Activated CD4-positive, CD25-positive, alpha-beta regulatory T cell (primary cell): ENCODE results near the gene CHDH.

Experiments used
- DNase-seq, 4 experiments: peaks; one replicate each; lab custom pipeline; 2025; lab: John Stamatoyannopoulos, UW

The CHDH gene

DNA sequence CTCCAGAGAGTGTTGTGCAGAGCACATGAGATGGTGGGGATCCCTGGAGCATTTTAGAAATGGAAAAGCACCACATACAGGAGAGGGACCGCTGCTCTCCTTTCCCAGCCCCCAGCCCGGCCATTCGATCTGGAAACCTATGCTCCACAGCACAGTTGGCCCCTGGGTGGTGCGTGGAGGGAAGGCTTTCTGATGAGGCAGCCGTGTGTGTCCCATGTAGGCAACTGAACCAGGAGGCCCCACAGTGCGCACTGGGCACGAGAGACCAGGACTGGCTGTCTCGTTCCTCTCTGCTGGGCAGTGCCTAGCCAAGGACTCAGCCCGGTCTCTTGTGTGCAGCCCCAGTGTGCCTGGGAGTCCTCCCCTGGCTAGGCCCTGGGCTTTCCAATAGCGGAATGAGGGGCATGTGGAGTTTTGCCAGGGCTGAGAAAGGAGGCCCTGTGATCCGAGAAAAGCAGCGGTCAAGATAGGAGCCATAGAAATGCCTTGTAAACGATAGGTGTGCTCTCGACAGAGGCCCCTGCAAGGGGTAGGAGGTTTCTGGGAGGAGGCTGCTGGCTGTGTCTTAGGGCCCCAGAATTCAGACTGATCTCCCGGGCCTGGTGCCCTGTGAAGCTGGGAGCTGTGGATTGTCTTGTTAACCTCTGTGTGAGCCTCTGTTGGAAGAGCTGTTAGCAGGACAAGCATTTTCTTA lies 39.0 kb downstream of the CHDH start:
- no peak for DNase-seq

DNA sequence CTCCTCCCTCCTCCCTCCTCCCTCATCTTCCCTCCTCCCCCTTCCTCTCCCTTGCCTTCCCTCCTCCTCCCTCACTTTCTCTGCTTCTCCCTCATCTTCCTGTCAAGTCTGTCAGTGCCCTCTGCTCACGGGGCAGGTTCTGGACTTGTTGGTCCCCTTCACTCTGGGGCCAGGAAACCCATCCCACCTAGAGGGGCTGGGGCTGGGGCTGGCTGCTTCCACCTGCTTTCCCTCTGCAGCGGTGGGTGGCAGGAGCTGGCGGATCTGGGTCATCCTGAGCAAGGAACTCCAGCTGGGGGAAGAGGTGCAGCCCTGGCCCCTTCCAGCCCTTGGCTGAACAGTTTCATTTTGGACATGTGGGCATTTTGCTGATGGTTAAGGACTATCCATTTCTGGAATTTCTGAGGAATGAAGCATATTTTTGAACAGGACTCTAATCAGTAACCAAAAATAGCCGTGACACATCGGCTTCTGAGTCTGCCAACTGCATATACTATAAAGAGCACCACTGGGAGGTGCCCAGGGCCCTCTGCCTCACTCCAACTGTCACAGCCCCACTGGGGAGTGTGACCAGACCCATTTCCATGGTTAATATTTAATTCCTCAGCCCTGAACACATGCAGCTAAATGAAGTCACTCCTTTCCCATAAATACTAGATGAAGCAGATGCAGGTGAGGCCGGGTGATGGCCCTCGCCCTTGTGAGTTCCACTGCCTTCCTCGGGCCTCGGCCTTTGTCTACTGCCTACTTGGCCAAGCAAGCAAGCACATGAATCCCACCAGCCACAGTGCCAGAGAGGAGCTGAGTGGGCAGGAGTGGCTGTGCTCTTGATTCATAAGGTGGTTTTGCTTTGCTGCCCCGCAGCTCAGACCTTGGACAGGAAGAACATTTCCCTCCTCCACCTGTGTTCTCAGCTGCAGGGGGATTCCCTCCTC lies 39.8 kb downstream of the CHDH start:
- DNase-seq: no peak

DNA sequence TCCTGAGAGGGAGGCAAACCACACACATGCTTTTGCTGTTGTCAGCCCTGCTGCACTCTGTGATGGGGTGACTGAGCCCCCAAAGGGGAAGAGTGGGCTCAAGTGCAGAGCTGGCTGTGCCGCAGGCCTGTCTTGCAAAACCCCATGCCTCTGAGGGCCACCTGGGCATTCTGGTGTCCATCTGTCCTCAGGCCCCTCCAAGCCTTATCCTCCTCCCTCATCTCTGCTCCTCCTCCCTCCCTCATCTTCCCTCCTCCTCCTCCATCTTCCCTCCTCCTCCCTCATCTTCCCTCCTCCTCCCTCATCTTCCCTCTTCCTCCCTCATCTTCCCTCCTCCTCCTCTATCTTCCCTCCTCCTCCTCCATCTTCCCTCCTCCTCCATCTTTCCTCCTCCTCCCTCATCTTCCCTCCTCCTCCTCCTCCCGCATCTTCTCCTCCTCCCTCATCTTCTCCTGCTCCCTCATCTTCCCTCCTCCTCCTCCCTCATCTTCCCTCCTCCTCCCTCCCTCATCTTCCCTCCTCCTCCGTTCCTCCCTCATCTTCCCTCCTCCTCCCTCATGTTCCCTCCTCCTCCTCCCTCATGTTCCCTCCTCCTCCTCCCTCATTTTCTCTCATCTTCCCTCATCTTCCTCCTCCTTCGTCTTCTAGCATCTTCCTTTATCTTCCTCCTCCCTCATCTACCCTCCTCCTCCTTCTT lies 40.6 kb downstream of the CHDH start:
- no peak for DNase-seq

DNA sequence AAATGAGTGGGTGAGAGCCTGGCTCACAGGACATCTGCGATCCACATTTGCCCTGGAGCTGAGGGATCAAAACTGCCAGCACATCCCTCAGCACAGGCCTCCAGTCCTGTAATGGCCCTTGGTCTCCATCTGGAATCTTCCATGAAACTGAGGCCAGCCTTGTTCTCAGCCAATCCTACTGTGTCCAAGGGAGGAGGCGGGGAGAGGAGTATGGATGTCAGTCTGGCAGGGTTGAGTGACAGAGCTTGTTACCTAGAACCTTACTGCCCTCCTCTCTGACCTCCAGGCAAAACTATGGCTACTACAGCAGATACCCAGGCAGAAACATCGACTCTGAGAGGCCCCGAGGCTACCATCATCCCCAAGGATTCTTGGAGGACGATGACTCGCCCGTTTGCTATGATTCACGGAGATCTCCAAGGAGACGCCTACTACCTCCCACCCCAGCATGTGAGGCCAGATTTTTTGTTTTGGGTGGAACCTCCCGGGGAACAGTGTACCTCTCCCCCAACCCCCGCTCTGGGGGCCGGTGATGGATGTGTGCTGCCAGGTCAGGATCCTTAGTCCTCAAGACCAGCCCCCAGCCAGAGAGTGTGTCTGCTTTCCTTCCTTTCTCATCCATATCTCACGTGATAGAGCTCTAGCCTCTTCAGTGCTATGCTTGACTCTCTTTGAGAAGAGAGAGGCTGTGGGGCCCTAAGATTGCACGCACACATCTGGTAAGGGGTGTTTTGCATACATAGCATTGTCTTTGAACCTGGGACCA lies 41.3 kb downstream of the CHDH start:
- no peak for DNase-seq

DNA sequence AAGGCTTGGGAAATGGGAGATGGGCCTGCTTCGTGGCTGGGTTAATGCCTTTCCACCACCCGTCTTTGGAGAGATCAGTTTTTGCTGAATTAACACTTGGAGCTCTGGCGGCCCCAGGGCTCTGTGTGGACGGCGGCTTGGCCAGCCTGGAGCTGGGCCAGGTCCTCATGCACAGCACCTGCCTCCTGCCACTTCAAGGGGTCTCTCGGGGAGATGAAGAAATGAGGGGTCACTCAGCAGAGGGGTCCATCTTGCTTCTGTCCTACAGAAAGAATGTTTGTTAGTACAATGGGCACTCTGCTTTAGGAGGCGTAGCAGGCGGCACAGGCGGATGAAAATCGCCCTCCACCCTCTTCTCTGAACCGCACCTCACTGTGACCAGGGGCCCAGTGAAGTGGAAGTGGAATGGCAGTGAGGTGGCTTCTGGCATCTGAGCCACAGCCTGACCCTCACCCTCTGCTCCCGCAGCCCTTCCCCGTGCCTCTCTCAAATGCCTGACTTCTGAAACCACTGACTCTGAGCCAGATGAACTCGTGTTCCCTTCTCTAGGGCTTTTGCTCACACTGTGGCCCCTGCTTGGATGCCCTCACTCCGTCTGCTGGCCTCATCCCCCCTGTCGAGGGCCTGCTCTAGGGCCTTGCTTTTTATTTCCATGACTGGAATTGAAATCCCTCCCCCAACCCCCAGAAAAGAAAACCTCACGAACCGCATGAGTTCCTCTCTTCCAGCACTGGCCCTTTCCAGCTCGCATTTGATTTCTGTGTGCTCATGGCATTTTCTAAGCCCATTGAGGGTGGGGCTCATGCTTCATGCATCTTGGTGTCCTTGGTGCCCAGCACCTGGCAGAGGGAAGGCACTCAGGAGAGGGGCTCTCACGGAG lies 42.2 kb downstream of the CHDH start:
- no peak for DNase-seq

DNA sequence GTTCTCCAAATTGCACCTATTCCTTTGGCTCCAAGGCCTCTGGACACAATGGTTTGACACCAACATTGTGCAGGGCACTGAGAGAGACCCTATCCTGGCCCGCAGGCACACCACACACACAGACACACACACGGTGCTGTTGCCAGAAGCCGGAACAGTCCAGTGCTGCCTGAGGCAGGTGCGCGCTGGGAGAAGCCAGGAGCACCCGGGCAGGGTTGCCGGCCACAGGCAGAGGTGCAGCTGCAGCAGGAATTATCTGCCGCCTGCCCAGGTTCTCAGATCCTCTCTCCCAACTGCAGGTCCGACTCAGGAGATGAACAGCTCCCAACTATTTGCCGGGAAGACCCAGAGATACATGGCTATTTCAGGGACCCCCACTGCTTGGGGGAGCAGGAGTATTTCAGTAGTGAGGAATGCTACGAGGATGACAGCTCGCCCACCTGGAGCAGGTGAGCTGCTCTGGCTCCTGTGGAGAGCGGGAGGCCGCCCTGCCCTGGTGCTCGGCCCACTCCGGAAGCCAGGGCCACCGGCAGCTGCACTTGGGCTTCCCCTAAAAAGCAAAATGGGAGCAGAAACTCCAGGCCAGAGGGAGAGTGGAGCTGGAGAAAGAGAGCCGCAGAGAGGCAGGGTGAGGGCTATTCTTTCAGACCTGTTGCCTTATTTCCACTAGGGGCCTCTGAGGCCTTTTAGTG lies 42.9 kb downstream of the CHDH start:
- DNase-seq: no peak

DNA sequence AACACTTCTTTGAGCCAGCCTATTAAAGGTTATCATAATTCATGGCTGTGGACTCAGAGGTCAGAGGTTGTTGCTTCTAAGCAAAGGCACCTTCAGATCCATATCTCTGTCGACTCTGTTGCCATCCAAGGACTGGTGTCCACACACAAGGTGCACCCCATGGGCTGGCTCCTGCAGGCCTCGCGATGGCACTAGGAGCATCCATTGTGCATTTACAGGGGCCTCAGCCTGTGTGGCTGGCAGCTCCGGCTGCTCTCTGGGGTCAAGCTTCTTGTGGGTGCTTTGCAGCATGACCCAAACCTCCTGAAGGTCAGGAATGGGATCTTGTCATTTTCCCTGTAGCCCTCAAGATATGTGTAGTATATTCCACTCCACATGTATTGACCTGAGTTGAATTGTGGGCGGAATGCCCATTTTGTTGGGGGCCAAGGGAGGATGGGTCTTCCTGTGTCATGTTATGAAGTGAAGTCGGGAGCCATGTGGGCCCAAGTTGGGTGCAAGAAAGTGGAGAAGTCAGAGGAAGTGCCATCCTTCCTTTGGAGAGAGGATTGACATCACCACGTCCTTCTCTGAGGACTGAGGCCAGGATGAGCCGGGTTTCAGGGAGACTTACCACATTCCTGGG lies 43.9 kb downstream of the CHDH start:
- DNase-seq: no peak

DNA sequence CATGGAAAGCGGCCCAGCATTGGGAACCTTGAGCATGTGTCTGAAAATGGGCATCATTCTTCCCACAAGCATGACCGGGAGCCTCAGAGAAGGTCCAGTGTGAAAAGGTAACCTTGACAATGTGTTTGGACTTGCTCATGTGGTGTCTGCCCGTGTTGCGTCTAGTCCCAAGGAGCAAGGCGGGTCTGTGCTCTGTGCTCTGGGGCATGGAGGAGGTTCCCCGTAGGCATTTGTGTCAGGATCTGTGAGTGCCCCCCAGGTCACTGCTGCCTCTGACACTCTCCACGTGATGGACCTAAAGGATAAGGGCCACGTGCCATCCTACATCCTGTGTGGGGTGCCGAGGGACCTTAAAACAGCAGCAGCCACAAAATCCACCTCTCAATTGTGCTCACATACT lies 44.9 kb downstream of the CHDH start:
- no peak for DNase-seq

DNA sequence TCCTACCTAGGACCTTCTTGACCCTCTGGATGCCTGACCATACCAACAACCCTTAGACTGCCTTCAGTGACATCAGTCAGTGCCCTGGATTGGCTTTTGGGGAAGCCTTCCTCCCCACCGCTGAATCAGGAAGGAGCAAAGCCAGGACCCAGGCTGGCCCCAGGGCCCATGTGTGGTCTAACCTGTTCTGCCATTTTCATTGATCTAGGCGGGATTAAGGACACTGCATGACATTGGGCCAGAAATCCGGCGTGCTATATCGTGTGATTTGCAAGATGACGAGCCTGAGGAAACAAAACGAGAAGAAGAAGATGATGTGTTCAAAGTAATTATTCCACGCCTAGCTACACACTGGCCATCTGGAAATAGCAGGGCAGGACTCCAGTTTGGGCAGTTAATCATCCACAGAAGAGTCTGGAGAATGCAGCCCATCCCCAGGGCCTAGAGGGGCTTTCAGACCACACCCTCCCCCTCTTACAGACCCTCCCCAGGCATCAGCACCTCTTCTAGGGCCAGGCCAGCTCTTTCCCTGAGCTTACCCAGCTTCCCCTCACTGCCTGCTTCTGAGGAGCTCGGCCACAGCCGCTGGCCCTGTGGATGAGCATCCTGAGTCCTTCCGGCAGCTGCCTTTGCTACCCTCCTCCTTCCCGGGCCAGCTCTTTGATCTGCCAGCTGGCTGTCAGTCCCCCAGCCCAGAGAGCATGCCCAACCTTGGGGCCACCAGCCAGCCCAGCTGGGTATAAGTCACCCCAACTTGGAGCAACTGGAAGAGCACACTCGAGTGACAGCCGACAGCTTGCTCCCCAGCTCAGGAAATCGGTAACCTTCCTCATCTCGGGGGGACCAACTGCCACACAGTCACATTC lies 45.9 kb downstream of the CHDH start:
- no peak for DNase-seq

DNA sequence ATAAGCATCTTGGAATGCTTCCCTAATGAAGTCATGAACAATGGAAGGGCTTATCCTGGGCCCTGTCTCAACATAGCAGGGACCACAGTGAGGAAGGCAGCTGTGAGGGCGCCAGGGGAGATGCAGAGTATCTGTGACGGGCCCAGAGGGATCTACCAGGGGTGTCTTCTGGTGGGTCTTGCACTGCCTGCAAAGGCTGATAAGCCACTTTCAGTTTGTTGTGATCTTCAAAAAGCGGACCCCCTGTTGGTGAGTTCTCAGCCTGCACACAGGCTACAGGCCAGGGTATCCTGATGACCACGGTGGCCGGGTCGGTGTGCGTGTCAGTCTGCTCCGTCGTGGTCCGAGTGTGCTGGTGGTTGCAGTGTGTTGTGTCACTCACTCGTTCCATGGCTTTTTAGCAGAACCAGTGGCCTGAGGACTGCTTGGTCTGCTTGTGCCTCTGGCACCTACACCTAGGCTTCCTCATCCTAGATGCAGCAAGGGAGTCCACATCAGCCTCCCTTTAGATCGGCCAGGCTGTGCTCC lies 46.8 kb downstream of the CHDH start:
- DNase-seq: no peak

DNA sequence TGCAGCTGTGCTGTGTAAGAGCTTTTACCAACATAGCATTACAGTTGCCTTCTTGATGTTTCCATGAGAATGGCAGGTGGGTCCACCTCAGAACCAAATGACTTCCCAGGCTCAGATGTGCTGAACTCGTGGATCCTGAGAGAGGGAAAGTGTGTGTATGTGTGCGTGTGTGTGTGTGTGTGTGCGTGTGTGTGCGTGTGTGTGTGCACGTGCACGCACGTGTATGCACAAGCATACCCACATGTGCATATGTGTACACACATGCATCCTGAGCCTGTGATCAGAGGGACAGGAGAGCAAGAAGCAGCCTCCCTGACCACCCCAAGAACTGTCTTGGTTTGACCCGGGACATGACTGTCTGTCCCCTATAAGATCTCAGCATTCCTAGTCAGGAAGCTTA lies 48.1 kb downstream of the CHDH start:
- no peak for DNase-seq

DNA sequence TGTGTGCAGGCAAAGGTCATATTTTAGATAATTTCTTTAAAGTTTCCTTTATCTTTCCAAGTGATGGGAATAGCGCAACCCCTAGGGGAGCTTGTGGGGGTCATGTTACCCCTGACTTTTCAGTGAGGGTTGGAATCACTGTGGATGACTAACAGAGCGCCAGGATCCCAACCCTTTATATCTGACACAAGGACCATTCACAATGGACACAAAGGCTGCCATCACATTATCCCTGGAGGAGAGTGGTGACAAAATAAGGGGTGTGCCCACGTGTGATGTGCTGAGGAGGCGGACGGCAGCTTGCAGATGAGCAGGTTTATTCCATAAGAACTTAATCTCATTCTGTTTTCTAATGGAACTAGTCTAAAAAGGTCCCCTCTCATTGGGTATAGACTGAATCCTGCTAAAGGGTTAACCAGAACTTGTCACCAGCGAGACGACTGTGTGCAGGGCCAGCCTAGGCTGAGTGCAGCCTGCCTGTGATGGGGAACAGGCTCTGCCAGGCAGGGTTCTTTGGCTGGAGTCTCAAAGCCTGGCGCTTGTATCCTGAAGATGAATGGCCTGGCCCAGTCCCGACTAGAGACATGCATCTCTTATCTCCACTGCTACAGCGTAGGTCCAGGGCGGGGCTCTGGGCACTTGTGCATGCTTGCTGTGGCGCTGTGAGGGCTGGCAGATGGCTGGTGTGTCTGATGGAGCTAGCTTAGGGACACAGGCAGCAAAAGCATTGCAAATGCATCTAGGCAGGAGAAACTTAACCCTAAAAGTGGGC lies 50.2 kb downstream of the CHDH start:
- no peak for DNase-seq

DNA sequence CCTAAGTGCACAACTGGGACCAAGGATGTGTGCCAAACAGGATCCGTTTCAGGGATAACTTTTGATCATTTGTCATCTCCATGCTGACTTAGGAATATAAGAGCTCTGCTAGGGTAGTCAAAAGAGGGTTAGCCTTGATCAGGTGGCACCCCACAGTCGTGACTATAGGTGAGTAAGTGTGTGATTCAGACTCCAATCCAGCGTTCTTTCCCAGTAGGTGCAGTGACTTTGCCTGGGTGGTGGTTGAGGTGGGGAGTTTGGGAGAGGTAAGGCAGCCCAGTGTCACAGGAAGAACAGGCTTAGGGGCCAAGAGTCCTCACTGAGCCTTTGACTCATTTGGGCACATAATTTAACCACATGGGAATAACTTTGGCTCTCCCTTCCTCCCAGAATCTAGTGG lies 51.0 kb downstream of the CHDH start:
- no peak for DNase-seq

DNA sequence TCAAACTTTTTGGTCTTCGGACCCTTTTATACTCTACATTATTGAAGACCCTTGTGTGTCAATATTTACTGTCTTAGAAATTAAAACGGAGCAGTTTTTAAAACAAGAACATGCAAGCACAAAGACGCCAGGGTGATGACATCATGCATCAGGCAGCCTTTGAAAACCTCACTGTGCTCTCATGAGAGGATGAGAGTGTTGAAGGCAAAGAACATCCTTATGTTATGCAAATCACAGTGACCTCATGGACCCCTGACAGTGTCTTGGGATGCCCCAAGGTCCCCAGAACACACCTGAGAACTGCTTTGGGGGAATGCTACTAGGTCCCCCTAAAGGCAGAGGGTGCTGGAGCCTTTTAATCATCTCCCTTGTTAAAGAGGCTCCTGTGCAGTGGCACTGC lies 51.6 kb downstream of the CHDH start:
- DNase-seq: no peak

DNA sequence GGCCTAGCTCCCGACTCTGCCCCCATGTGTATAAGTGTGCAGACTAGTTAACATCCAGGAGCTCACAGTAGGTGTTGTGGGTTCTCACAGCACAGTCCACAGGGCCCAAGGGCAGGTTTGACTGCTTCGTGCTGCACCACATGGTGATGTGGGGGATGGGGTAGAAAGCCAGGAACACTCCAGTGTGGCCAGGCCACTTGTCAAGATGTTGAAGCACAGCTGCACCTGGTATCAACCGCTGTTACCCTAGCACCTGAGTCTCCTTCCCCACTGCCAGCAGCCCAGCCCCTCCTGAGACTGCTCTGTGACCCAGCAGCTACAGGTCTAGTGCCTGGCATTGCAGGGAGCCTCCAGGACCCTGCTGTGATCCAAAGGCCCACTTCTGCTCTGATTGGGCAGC lies 53.4 kb downstream of the CHDH start:
- no peak for DNase-seq

DNA sequence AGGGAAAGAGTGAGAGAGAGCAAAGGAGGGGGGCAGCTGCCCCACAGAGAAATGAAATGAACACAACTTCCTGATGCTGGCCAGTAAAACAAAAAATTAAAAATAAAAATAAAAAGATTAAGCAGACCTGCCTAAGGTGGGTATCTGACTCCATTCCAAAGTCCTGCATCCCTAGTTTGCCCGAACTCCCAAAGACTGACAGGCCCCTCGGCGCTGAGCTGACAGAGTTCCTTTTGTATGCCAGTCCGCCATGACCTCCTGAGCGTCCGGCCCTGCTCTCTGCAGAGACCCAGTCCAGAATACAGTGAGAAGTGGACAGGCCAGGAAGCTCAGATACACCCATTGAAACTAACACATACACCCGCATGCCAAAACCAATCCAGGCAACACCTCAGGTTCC lies 54.9 kb downstream of the CHDH start:
- DNase-seq: no peak

DNA sequence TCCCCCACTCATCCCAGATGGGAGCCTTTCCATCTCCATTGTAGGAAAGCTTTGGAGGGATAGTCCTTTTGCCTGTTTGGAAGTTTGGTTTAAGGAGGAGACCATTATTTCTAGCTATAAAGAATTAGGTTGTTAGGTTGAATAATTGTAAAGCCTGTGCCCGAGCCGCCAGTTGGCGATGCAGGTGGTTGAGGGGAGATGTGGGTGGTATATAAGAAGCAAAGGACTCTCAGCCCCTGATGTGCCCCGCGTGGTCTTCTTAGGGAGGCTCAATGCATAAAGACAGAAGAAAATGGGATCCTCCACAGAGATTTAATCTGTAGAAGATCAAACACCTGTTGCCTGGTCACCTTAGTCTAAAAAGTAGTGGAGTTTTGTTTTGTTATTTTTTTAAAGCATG lies 55.7 kb downstream of the CHDH start:
- no peak for DNase-seq

DNA sequence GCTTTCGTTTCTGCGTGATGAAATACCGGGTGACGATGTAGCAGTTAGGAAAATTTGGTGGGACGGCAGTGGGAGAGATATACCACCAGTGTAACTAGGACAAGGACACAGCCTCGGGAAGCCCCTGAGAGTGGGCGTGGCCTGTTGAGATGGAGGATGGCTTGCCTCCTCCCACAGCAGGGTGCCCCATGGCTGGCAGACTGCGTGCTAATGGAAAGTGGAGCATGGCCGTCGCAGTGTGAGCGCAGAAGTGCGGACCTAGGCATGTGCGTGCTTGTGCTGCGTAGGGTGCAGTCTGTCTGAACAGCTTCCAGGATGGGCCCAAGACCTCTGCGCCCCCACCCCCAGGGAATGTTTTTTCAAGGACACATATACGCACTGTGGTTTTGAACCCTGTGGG lies 56.8 kb downstream of the CHDH start:
- no peak for DNase-seq
